ENCODE measurements around the gene HSPA4.
"Not testable (repeated sequence)": the region's sequence is repeated elsewhere in the genome, so short reads cannot be mapped to it uniquely, and the experiment has no call there.

HSPA4 gene

DNA sequence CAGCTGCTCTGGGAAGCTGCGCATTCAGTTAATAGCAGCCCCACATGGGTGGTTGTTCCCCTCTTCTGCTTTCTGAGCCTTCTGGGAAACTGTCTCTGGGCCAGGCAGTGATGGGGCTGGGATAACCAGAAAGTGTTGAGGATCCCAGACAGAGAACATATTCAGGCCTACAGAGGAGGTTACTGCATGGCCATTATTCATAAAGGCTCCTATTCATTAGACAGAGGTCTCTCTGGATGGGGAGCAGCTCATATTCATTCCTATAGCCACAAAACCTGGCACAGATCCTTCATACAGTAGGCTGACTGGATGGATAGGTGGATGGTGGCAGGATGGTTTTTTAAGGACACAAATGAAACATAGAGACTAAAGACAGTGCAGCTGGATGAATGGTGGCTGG lies 76.3 kb downstream of the HSPA4 start:
- DNase-seq = no peak

DNA sequence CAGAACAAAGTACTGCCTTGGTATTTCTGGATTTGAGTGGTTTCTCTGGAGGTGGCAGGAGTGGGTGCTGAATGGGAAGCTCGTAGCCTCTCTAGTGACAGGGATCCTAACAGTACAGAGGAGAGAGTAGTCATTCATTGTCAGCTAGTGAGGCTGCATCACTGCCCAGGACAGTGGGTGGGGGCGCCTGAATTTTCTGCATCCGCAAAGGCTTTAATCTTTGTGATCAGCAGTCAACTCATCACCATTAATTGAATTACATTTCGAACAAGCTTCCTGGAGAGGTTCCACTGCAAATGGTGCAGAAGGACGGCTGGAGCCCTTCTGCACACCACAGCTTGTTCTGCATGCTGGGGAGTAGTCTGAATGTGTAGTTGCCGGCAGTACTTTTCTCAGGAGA lies 77.5 kb downstream of the HSPA4 start:
- DNase-seq = no peak

DNA sequence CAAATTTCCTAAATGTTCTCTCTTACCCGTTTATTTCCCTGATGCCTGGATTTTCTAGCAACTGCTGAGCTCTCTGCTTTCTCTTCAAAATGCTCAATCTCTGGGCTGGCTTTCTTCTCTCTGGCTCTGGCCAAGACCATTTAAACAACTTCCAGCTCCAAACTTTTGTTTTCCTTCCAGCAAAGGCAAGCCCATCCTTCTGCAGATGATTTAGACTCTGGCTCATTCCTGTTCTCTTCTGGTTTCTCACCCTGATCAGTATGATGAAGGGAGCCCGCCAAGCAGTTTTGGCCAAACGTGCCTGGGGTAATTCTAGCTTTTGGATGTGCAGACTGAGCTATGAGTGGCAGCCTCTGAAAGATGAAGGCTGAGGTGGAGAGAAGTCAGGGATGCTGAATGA lies 78.1 kb downstream of the HSPA4 start:
- DNase-seq = no peak

DNA sequence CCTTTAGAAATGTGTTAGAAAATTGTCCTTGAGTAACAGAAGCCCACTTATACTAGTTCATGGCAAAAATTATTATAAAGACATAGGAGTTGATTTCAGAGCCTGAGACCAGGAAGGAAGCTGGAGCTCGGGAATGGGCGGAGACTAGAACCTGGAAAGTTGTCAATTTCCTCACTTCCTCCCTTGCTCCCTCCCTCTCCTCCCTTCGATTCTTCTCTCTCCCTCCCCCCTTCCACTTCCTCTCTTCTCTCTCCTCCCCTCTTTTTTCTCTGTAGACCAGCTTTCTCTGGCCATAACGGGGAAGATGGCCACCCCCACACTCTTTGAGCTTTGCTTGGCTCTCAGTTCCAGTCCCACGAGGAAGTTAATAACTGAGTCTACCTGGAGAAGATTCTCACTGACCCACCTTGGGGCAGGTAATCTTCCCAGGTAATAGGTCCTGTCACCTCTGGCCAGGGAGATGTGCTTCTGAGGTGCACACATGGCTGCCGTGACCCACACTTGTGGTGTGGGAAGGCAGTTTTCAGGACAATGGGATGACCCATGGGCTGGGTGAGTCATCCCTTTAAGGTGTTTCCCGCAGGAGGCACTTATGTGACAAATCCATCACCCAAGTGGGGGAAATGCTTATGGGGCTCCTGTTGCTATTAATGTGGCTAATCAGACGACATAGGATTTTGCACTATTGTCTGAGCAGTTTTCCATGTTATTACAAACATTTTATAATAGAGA lies 78.7 kb downstream of the HSPA4 start:
- no peak for DNase-seq

DNA sequence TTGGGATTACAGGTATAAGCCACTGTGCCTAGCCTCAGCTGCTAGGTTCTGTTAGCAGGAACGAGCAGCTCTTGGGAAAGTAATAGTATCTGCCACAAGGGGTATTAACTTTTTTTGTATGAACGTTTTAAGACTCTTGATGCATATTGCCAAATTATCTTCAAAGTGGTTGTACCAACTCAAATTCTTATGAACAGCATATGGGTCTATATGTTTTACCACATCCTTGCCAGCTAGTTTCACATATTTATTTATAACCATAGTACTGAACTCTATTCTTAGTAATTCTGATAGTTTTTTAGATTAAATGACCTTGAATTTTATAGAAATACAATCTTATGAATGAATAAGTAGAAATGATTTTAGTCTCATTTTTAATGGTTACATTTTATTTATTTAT lies 80.9 kb downstream of the HSPA4 start:
- no peak for DNase-seq

DNA sequence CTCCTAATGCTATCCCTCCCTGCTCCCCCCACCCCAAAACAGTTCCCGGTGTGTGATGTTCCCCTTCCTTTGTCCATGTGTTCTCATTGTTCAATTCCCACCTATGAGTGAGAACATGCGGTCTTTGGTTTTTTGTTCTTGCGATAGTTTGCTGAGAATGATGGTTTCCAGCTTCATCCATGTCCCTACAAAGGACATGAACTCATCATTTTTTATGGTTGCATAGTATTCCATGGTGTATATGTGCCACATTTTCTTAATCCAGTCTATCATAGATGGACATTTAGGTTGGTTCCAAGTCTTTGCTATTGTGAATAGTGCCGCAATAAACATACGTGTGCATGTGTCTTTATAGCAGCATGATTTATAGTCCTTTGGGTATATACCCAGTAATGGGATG lies 81.4 kb downstream of the HSPA4 start:
- DNase-seq = not testable (repeated sequence)

DNA sequence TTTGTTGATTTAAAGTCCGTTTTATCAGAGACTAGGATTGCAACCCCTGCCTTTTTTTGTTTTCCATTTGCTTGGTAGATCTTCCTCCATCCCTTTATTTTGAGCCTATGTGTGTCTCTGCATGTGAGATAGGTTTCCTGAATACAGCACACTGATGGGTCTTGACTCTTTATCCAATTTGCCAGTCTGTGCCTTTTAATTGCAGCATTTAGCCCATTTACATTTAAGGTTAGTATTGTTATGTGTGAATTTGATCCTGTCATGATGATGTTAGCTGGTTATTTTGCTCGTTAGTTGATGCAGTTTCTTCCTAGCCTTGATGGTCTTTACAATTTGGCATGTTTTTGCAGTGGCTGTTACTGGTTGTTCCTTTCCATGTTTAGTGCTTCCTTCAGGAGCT lies 85.1 kb downstream of the HSPA4 start:
- DNase-seq = not testable (repeated sequence)

DNA sequence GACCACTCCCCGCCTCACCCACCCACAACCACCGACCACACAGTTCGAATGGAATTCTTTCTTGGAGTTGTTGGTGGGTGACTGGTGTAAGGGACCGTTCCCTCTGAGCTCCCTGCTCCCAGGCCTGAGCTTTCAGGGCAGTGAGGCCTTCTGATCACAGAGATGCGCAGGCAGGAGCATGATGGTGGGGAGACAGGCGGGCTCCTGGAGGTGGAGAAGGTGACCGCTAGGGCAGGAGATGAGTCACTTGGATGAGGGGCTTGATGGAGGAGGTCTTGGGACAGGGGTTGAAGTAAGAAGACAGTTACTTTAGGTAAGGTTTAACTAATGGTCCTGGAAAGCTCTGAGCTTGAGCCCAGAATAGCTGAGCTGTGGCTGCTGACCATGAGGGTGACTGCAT lies 88.5 kb downstream of the HSPA4 start:
- no peak for DNase-seq

DNA sequence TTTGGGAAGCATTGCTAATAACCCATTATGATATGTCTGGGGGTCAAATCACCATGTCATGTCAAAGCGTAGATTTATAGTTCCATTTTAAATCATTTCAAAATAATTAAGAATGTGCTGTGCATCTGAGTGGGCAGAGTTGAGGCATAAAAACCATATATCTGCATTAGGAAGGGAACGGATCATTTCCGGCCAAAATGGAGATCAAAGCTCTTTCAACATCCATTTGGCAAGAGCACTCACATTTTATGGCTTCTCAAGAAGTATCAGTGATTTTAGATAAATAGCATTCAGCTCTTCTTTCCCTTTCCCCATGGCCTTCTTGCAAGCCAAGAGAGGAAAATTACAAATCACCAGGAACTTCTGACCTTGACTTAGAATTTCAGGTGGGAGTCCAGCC lies 89.9 kb downstream of the HSPA4 start:
- DNase-seq = no peak

DNA sequence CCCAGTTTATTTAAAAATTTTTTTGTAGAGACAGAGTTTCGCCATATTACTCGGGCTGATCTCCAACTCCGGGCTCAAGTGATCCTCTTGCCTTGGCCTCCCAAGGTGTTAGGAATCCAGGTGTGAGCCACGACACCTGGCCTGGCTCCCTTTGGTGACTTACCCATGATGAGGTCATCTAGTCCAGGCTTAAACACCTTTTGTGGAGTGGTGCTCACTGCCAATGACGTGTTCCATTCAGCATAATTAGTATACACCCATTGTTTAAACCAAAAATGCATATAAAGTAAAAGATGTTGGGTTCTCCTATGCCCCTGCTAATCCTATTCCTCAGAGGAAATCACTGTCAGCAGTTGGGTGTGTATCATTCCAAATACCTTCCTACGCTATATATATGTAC lies 91.0 kb downstream of the HSPA4 start:
- no peak for DNase-seq

DNA sequence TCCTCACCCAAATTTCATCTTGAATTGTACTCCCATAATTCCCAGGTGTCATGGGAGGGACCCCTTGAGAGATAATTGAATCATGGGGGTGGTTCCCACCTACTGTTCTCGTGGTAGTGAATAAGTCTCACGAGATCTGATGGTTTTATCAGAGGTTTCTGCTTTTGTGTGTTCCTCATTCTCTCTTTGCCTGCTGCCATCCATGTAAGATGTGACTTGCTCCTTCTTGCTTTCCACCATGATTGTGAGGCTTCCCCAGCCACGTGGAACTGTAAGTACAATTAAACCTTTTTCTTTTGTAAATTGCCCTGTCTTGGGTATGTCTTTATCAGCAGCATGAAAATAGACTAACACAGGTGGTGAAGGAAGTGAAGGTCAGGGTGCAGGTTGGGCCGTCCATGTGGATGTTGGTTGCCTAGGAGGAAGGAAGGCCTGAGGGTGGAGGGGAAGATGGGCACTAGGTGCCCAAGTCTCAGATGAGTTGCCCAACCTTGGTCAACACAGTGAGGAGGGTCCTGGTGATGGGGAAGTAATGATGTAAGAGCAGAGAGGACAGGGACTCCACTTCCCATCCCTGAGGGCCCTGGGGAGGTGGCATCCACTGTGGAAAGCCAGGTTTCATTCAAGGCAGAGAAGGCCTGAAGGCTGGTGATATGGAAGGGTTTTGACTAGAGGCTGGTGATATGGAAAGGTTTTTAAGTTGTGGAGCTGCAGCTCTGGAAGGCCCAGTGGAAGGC lies 92.6 kb downstream of the HSPA4 start:
- DNase-seq = no peak

DNA sequence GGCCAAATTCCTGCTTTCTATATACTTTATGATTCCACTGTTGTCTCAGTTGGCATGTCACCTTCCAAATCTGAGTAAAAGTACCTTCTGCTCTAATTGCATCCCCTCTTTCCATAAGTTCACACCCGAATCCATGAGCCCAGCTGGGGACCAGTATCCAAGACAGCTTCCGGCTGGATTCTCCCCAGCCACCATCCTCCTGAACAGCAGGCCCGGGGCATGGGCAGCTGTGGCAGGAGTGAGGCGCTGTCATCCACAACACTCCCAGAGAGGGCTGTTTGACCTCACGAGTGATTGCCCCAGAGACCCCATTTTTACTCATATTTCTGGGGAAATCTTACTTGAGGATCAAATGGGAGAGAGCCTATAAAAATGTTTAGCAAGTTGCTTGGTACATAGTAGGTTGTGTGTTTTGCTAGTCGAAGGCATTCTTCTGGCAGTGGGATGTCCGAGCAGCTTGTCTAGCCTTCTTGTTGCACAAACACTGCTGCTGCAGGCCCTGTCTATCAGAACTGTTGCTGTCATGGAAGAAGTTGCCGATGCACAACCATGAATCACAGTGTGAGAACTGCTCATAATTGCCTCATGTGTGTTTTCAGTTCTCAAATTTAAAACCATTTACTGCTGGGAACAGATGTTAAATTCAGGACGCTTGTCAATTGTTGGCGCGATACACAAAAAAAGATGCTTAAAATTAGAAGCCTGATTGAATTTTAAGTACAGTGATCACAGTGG lies 93.8 kb downstream of the HSPA4 start:
- DNase-seq = no peak

DNA sequence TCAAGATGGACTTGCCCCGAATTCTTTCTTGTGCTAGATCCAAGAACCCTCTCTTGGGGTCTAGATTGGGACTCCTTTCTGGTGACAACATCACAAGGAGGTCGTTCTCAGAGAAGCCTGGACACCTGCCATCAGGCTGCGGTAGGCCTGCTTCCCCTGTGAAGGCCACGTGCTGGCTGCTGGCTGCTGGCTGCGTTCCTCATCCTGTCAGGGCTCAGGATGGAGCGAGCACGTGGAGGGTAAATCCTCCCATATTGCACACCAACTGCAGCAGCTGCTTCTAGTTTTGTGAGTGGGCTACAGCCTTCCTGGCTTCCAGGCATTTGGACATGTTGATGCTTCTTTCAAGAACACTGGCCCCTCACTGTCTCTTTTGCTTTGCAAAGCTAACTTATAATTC lies 95.6 kb downstream of the HSPA4 start:
- no peak for DNase-seq

DNA sequence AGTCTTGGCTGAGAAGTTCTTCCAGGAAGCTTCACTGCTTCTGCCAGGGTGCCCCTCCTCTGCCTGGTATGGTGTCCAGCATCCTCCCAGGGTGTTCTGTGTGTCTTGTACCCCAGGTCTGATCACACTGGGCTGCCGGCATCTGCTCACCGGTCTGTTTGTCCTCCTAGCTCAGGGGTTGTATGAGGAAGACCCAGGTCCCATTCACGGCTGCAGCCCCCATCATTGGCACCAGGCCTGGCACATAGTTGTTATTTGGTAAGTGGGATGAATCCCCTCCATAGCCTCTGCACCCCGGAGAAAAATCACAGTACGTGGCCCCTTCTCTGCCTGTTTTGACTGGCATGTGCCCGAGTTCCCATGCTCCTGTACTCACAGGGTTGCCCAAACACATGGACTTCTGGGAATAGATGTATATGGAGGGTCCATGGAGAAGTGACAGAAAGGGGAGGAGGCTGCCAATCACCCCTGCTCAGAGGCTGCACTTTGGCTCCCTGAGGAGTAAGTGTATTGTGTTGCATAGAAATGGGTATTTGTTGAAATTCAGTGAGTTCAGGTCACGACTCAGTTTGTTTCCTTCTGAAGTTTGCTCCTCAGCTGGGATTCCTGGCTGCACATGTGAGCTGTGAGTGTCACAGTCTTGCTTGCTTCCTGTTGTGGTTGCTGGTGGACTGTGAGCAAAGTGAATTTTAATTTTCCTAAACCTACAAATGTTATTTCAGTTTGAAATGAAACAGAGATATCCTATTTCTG lies 96.2 kb downstream of the HSPA4 start:
- no peak for DNase-seq

DNA sequence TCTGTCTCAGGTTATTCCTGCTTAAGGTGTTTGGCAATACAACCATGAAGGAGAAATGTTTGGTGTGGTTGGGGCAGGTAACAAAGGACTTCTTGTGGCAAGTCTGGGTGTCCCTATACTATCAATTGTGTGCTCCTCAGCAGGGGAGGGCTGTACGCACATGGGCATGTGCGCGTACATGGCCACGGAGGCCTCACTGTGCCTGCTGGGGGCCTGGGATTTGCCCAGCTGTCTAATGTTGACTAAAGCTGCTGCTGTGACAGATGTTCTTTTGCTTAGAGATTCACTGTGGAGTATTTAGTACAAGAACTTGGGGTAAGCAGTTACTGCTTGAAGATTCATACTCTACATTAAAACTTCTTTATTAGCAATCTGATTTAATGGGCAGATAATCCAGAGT lies 97.5 kb downstream of the HSPA4 start:
- DNase-seq = no peak

DNA sequence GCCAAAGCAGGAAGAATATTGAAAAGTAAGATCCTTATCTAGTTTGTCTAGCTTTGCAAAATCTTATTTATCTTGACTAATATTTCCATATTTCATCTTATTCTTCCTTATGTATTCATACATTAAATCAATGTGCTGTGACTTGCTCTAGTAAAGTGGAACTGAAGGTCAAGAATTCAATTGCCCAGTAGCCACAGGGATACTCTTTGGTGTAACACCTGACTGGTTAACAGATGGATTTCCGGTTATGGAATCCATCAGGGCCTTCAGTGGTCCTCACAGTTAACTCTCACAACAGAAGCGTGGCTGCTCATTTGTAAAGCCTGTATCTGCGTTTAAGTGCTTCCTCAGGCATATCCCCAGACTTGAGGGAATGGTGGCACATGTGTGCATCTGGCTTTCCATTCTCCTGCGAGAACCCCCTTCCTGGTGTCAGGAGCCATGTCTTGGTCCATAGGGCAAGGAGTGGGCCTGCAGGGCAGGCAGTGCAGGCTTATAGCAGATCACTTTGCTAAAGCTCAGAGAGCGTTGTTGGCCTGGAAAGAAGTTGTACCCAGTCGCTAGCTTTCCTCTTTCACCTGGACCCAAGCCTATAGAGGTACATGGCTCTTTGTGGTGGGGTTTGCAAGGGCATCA lies 99.2 kb downstream of the HSPA4 start:
- DNase-seq = no peak

DNA sequence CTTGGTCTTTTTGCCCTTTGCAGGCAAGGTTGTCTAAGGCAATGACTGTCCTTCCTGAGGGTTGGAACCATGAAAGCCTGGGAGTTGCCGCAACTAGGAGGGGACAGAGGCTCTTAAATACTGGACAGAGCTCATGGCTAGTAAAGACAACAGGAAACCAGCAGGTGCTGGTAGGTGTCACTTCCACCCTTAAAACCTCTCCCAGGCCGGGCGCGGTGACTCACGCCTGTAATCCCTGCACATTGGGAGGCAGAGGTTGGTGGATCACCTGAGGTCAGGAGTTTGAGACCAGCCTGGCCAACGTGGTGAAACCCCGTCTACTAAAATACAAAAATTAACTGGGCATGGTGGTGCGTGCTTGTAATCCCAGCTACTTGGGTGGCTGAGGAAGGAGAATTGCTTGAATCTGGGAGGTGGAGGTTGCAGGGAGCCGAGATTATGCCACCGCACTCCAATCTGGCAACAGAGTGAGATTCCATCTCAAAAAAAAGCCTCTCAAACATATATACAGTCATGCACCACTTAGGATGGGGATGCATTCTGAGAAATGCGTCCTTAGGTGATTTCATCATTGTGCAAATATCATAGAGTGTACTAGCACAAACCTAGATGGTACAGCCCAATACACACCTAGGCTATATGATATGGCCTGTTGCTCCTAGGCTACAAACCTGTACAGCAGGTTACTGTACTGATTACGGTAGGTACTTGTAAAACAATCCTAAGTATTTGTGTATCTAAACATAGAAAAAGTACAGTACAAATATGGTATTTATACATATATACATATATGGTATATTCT lies 102.7 kb downstream of the HSPA4 start:
- no peak for DNase-seq

DNA sequence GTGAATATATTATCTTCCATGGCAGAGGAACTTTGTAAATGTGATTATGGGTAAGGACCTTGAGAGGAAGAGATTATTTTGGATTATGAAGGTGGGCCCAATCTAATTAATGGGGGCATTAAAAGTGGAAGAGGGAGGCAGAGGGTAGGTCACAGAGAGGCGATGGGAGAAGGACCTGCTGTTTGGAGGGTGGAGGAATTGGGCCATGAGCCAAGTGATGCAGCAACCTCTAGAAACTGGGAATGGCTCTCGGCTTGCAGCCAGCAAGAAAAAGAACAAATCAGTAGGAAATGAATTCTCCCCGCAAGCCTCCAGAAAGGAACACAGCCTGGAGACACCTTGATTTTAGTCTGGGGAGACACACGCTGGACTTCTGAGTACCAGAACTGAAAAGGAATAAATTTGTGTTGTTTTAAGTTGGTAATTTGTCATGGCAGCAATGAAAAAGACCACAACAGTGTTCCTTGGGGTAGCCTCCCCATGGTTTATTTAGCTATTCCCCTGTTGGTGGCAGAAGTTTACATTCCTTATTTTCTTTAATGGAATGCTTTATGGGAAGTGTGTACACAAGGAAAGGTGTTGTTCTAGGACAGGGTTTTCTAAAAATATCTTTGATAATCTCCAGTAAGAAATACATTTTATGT lies 103.6 kb downstream of the HSPA4 start:
- DNase-seq = no peak

Measured in NCI-H2029 treated with DMSO at 0.1 percent for 48 hours (cell line).